GM19238 (cell line): ENCODE data around the gene MEX3A.
"Not testable (repeated sequence)": the region's sequence is repeated elsewhere in the genome, so short reads cannot be mapped to it uniquely, and the experiment has no call there.

Experiments
- DNase-seq: peaks from one replicate; pipeline ENCODE4 v3.0.0; 2011; ENCODE audit warnings: low spot score; ENCODE audit not compliant: insufficient read length

The MEX3A gene, protein sequence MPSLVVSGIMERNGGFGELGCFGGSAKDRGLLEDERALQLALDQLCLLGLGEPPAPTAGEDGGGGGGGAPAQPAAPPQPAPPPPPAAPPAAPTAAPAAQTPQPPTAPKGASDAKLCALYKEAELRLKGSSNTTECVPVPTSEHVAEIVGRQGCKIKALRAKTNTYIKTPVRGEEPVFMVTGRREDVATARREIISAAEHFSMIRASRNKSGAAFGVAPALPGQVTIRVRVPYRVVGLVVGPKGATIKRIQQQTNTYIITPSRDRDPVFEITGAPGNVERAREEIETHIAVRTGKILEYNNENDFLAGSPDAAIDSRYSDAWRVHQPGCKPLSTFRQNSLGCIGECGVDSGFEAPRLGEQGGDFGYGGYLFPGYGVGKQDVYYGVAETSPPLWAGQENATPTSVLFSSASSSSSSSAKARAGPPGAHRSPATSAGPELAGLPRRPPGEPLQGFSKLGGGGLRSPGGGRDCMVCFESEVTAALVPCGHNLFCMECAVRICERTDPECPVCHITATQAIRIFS

DNA sequence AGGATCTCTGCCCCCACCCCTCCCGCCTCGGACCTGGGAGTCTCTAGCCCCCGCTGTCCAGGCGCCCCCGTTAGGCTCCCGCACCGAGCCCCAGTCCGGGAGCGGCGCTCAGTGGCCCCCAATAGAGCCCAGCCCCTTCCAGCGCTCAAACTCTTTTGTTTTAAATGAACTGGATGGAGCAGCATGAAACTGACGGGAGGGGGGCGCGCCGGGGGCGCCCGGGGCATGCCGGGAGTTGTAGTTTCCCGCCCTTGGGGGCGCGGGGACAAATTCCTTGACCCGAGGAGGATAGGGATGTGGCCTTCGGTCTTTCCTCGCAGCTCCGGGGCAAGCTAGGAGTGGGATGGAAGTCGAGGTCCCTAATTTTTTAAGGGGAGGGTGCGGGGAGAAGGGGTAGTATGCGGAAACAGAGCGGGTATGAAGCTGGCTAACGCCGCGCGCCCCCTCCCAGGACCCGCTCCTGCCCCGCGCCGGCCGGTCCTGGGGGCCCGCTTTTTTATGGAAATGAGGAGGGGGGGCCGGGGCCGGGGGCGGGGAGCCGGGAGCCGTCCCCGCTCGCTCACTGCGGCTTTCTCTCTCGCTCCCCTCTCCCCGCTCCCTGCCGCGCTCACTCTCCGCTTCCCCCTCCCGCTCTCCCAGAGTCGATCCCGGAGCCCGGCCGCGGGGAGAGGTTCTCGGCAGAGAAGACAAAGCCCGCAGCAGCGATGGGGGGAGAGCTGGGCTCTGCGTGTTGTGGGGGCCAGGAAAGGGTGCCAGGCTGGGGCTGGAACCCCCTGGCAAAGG is at the start of gene MEX3A:
Gene MEX3A (minus strand): TSS at position 157 of the 783 bp plus-strand sequence. CDS start 467 bp downstream, outside the sequence.
- DNase-seq, result peak; percentile 79

DNA sequence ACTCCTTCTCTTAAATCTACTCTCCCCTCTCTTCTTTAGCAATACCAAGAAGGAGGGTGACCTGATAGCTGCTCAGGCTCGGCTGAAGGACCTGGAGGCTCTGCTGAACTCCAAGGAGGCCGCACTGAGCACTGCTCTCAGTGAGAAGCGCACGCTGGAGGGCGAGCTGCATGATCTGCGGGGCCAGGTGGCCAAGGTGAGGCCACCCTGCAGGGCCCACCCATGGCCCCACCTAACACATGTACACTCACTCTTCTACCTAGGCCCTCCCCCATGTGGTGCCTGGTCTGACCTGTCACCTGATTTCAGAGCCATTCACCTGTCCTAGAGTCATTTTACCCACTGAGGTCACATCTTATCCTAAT is 48.3 kb upstream of the MEX3A start:
- no peak for DNase-seq

- DNase-seq, result peak; percentile 65
Observed at GRCh38 chr1:156129687-156130577, 47.7 kb upstream of the MEX3A start.

GRCh38 chr1:156128654-156129597 is 46.7 kb upstream of the MEX3A start:
- no peak for DNase-seq

DNA sequence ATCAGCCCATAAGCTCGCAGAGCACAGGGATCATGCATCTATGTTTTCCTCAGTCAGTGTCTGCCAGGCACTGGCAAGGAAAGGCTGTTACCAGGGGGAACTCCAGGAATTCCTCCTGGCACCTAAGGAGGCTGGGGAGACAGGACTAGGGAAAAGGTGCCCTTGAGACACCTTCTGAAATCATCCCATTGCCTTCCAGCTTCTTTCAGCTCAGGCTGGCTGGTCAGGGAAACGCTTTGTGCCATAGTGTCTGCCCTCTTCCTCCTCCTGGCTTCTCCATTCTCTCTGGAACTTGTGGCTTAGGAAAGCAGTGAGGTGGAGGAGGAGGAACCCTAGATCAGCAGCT is 46.0 kb upstream of the MEX3A start:
- no peak for DNase-seq

DNA sequence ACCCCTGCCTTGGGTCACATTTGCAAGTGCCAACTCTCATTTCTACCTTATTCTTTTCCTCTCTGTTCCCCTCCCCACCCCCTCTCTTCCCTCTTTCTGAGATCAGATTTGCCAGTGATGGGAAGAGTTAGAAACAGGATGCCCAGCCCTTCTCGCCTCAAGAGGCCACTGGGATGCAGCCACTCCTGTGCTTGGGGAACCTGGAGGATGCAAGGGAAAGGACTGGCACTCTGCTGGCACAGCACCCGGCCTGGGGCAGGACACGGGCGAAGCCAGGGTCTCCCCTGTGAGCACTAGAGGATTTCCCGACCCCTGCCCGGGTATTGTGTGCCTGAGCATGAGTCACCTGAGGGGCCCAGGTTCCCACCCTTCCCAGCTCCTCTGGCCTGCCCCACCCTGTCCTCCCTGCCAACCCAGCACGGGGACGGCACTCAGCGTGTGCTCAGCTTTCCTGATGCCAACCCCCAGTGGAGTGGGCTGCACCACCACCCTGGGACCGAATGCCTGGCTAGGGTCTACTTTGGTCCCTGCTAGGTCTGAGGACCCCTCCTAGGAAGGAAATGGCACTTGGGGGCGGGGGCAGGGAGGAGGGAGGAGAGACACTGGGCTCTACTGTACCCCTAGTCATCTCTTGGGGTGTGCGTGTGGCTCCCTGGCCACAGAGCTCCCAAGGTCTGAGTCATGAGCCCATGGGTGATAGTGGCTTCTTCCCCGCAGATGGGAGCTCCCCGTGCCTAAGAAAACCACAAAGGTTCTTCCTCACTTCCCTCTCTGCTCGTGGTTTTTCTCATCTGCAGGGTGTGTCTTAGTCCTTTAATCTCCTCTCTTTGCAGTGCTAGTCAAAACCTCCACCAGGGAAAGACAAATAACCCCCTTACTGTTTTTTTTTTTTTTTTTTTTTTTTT is 44.6 kb upstream of the MEX3A start:
- DNase-seq, result no peak

DNA sequence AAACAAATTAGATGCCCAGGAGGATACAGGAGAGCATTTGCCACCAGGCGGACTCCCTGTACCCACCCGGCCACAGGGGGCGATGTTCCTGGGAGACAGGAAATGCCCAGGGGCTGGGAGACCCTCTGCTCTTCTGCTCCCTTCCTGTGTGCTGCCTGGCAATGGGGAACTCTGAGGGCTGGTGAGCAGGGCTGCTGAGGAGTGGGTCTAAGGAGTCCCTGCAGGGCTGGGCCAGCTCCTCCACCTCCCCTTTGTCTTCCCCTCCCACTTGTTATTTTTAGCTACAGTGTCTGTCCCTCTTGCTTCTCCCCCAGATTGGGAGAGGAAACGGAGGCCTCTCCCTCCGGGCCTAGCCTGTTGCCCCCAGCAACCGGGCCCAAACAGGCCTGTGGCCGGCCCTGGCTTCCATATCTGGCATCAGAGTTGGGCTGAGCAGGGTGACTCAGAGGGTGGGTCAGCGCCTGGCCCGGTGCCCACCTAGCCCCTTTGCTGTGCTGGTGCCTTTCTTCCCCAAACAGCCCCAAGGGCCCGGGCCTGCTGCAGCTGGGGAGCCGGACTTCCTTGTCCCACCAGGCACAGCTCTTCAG is 43.9 kb upstream of the MEX3A start:
- DNase-seq, result no peak

DNA sequence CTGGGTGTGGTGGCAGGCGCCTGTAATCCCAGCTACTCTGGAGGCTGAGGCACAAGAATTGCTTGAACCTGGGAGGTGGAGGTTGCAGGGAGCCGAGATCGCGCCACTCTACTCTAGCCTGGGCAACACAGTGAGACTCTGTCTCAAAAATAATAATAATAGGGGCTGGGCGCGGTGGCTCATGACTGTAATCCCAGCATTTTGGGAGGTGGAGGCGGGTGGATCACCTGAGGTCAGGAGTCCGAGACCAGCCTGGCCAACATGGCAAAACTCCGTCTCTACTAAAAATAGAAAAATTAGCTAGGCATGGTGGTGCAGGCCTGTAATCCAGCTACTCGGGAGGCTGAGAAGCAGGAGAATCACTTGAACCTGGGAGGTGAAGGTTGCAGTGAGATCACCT is 43.3 kb upstream of the MEX3A start:
- DNase-seq, result not testable (repeated sequence)

DNA sequence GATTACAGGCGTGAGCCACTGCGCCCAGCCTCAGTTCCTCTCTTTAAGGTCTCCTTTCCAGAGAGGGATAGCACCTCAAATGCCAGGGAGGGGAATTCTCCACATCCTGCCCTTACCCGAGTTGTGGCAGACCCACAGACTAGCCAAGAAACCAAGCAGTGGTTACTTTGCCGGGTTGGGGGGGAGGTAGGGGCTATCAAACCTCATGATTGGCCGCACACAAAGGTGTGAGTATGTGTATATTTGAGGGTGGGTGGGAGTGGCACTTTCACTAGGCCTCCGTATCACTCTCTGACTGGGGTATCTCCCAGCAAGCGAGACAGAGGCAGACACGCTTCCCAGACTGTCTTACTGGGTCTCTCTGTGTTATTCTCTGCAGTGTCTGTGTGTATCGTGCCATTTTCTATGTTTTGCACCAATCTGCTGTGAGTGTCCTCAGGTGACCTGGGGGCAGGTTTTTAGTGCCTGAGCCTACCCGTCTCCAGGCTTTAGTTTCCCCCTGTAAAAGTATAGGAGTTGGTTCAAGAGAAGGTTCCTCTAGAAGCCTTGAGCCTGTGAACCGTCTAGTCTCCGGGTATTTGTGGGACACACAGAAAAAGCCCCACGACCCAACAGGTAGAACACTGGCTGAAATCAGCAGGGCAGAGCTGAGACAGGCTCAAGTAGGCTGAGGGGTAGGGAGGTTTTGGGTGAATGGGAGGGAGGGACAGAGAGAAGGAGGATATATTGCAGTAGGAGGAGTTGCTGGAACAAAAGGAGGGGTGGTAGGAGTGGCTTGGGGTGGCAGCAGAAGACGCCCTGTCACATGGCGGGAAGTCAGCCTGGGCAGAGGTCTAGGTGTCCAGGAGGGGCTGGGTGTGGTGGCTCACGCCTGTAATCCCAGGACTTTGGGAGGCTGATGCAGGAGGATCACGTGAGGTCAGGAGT is 42.6 kb upstream of the MEX3A start:
- DNase-seq, result no peak

DNA sequence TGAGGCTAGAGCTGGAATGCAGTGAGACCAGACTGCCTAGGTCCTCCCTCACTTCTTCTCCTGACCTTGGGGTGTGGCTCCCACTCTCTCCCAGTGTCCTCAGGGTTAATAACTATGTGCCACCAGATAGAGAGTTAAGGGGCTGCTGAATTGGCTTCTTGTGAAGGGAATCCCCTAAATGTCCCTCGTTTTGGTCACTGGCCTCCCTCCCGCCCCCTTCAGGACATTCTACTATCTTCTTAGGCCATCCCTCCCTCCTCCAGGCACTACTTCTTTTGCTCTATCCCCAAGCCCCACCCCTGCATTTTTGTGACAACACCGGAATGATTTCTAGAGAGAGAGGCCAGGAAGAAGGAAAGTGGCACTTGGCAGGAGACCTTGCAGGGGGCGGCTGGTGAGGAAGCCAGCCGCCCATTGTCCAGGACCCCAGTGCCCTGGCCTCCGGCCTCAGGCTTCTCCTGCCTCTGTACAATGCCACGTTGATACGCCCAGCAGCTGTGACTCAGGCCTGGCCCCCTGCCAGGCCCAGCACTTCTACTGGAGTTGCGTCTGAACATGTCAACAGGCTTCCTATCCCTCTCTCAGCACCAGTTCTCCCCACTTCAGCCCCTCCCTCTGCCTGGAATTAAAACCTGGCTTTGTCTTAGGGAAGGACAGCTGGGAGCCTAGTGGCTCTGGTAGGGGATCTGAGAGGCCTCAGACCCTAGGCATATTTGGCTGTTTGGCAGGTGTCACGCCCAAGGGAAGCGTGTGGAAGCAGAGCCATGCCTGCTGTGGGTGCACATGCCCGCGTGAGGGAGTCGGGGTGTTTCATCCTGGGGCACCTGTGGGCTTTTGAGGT is 41.3 kb upstream of the MEX3A start:
- no peak for DNase-seq

GRCh38 chr1:156122519-156123355 is 40.5 kb upstream of the MEX3A start:
- DNase-seq, result no peak

DNA sequence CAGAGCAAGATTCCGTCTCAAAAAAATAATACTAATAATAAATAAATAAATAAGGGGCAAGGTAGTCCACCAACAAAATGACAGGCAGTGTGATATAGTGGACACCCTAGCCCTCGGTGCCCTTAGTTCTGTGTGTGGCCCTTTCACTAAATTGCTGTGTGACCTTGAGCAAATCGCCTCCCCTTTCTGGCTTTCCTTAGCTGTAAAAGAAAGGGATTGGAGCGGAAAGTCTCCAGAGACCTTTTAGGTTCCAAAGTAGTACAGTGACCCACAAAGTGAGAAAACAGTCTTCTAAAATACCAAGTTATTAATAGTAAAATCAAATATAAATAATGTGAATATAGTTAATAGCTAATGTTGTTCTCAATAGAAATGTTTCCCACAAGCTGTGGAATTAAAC is 39.8 kb upstream of the MEX3A start:
- DNase-seq, result no peak

DNA sequence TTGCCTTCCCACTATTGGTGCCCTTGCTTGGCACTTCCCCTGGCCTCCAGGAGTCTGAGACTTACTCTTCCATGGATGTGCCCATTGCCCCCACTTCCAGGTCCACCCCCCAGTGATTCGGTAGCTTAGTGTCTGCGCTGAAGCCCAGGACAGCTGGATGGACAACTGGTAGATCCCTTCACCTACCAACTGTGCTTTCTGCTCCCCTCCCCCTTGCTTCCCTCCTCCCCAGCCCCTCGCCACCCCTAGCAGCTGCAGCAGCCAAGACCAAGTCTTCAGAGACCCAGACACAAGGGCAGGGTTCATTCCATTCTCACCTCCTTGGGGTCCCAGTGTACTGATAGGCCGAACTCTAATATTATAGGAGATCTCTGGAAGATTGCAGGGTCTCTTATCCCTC is 39.2 kb upstream of the MEX3A start:
- no peak for DNase-seq

DNA sequence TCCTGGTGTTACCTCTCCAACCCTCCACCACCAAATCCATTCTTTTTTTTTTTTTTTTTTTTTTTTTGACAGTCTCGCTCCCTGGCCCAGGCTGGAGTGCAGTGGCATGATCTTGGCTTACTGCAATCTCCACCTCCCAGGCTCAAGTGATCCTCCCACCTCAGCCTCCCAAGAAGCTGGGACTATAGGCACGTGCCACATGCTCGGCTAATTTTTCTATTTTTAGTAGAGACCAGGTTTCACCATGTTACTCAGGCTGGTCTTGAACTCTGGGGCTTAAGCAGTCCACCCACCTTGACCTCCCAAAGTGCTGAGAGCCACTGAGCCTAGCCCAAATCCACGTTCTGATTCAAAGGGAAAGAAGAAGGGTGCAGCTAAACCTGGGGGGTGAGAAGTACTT is 38.7 kb upstream of the MEX3A start:
- DNase-seq, result not testable (repeated sequence)

DNA sequence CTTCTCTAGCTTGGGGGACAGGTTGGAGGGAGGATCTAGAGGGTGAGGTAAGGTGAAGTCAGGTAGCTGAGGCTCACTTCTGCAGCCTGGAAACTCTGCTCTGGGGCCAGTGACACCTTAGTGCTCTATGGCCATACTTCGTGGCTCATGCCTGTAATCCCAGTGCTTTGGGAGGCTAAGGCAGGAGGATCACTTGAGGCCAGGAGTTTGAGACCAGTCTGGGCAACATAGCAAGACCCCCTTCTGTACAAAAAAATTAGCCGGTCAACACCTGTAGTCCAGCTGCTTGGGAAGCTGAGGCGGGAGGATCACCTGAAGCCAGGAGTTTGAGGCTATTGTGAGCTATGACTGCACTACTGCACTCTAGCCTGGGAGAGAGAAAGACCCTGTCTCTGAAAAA is 38.1 kb upstream of the MEX3A start:
- no peak for DNase-seq
